ENCODE results near the gene BTBD10.

Gene BTBD10

DNA sequence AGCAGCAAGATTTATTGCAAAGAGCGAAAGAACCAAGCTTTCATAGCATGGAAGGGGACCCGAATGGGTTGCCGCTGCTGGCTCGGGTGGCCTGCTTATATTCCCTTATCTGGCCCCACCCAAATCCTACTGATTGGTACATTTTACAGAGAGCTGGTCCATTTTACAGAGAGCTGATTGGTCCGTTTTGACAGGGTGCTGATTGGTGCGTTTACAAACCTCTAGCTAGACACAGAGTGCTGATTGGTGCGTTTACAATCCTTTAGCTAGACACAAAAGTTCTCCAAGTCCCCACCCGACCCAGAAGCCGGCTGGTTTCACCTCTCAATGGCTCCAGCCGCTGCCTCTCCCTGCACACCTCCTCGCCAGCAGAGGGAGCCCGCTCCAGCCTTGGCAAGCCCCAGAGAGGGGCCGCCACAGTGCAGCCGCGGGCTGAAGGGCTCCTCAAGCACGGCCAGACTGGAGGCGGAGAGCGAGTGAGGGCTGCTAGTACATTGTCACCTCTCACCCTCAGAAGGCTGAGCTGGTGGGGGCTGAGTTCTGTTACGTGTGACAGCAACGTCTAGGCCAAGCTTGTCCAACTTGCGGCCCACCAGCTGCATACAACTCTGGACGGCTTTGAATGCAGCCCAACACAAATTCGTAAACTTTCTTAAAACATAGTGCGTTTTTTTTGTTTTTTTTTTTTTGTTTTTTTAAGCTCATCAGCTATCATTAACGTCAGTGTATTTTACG is 24.1 kb upstream of the BTBD10 start:
- H3K4me3 ChIP-seq (ENCODE audit: low read depth, low read length): no peak overlapping the region
- TF ChIP-seq, protein P1, sequence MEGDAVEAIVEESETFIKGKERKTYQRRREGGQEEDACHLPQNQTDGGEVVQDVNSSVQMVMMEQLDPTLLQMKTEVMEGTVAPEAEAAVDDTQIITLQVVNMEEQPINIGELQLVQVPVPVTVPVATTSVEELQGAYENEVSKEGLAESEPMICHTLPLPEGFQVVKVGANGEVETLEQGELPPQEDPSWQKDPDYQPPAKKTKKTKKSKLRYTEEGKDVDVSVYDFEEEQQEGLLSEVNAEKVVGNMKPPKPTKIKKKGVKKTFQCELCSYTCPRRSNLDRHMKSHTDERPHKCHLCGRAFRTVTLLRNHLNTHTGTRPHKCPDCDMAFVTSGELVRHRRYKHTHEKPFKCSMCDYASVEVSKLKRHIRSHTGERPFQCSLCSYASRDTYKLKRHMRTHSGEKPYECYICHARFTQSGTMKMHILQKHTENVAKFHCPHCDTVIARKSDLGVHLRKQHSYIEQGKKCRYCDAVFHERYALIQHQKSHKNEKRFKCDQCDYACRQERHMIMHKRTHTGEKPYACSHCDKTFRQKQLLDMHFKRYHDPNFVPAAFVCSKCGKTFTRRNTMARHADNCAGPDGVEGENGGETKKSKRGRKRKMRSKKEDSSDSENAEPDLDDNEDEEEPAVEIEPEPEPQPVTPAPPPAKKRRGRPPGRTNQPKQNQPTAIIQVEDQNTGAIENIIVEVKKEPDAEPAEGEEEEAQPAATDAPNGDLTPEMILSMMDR (IDR thresholded peaks at IDR 0.05; ENCODE audit: control insufficient read depth, extremely low read depth, insufficient read depth): no peak
- no peak for DNase-seq (ENCODE audit: low read depth)

DNA sequence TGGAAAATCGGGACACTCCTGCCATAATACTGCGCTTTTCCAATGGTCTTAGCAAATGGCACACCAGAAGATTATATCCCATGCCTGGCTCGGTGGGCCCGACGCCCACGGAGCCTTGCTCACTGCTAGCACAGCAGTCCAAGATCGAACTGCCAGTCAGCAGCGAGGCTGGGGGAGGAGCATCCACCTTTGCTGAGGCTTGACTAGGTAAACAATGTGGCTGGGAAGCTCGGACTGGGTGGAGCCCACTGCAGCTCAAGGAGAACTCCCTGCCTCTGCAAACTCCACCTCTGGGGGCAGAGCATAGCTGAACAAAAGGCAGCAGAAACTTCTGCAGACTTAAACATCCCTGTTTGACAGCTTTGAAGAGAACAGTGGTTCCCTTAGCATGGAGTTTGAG is 17.2 kb upstream of the BTBD10 start:
- DNase-seq (ENCODE audit: low read depth): no peak
- TF ChIP-seq, protein P1 (IDR thresholded peaks at IDR 0.05; ENCODE audit: control insufficient read depth, extremely low read depth, insufficient read depth): no peak
- no peak overlapping the region for H3K4me3 ChIP-seq (ENCODE audit: low read depth, low read length)

- no peak for DNase-seq (ENCODE audit: low read depth)
- TF ChIP-seq, protein P1 (IDR thresholded peaks at IDR 0.05; ENCODE audit: control insufficient read depth, extremely low read depth, insufficient read depth): no peak
- no peak overlapping the region for H3K4me3 ChIP-seq (ENCODE audit: low read depth, low read length)
Measured at GRCh38 chr11:13479688-13480087, 16.7 kb upstream of the BTBD10 start.

GRCh38 chr11:13475091-13475490 is 12.1 kb upstream of the BTBD10 start:
- no peak for DNase-seq (ENCODE audit: low read depth)
- no peak overlapping the region for H3K4me3 ChIP-seq (ENCODE audit: low read depth, low read length)
- TF ChIP-seq, protein P1 (IDR thresholded peaks at IDR 0.05; ENCODE audit: control insufficient read depth, extremely low read depth, insufficient read depth): no peak

DNA sequence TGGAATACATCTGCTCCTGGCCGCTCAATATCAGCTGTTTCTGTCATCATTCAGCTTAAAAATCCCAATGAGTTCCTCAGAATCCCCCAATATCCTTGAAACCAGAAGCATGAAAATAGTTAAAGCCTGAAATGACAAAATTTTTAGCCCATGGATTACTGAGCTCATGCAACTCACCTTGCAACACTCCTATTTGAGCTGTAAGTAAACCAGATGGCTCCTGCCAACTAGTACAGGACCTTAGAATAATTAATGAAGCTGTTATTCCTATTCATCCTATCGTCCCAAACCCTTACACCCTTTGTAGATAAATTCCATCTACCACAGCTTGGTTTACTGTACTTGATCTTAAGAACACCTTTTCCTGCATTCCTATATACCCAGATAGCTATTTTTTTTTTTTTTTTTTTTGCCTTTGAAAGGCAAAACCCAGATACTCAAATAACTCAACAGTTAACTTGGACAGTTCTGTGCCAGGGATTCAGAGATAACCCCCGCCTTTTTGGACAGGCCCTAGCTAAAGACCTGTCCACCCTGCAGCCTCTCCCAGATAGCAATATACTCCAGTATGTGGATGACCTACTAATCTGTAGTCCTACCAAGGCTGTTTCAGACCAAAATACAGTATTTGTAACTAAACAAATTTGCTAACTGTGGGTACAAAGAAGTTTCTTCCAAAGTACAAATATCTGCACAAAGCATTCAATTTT is 10.1 kb upstream of the BTBD10 start:
- H3K4me3 ChIP-seq (ENCODE audit: low read depth, low read length): no peak overlapping the region
- TF ChIP-seq, protein P1 (IDR thresholded peaks at IDR 0.05; ENCODE audit: control insufficient read depth, extremely low read depth, insufficient read depth): no peak
- DNase-seq (ENCODE audit: low read depth): no peak

- no peak overlapping the region for H3K4me3 ChIP-seq (ENCODE audit: low read depth, low read length)
- DNase-seq (ENCODE audit: low read depth): no peak
Measured at GRCh38 chr11:13468750-13469149, 5.7 kb upstream of the BTBD10 start.

More at GRCh38 chr11:13468750-13469149, 5.7 kb upstream of the BTBD10 start:
- TF ChIP-seq, protein P1 (IDR thresholded peaks at IDR 0.05; ENCODE audit: control insufficient read depth, extremely low read depth, insufficient read depth): no peak
